Aorta (tissue), 5 donors: ENCODE data around the gene LCA5L. TPM values are rescaled to one million over a fixed set of nuclear protein-coding genes. Genes with fewer than 3 reads are reported as not detected.
"Not testable (repeated sequence)": the region's sequence is repeated elsewhere in the genome, so short reads cannot be mapped to it uniquely, and the experiment has no call there.

Experiments
- ATAC-seq: fragments of 200-7000 bp; cut with Tn5 transposase; one replicate; pipeline ENCODE4 v1.9.1; 2022; ENCODE audit warnings: moderate library complexity; ENCODE audit not compliant: low FRiP score
- DNase-seq, 2 donors: peaks; one replicate each; pipeline ENCODE4 v3.0.0-alpha.2; 2020
- H3K27ac ChIP-seq, 2 donors: one replicate each; pipeline ENCODE4 v1.5.1; 2013; ENCODE audit warnings: low read length in 2 of 2, mild to moderate bottlenecking in 2 of 2, moderate library complexity in 2 of 2, control low read depth in 1 of 2, inconsistent platforms in 1 of 2, low read depth in 1 of 2
- H3K27me3 ChIP-seq, 2 donors: one replicate each; pipeline ENCODE4 v1.6.1; 2013; ENCODE audit warnings: control low read depth in 1 of 2, low read length in 1 of 2, mild to moderate bottlenecking in 1 of 2, moderate library complexity in 1 of 2; ENCODE audit not compliant: insufficient read depth in 2 of 2, control insufficient read depth in 1 of 2
- H3K36me3 ChIP-seq, 2 donors: one replicate each; pipeline ENCODE4 v1.6.1; 2013; ENCODE audit warnings: control low read depth in 1 of 2, low read length in 1 of 2, mild to moderate bottlenecking in 1 of 2; ENCODE audit not compliant: insufficient read depth in 2 of 2, control insufficient read depth in 1 of 2
- H3K4me1 ChIP-seq, 2 donors: one replicate each; pipeline ENCODE4 v1.6.1; 2013; ENCODE audit warnings: low read length in 2 of 2, control low read depth in 1 of 2, mild to moderate bottlenecking in 1 of 2, moderate library complexity in 1 of 2; ENCODE audit not compliant: insufficient read depth in 2 of 2, control insufficient read depth in 1 of 2
- H3K4me3 ChIP-seq, 2 donors: one replicate each; pipeline ENCODE4 v1.5.1; 2013; ENCODE audit warnings: low read length in 2 of 2, control low read depth in 1 of 2, mild to moderate bottlenecking in 1 of 2
- H3K9me3 ChIP-seq: one replicate; pipeline ENCODE4 v1.6.1; 2013; ENCODE audit warnings: mild to moderate bottlenecking, low read length; ENCODE audit not compliant: control insufficient read depth
- WGBS, 2 donors: extraction: QIAGEN DNeasy Blood & Tissue Kit; methylation state at CpG; one replicate each; pipeline ENCODE4 v1.1.7; 2013; 5-methylcytosine and 5-hydroxymethylcytosine counted together
- intact Hi-C, 2 donors: fragments of 100-400 bp; cut with DNase I; formaldehyde crosslinking; loops; one replicate each; pipeline versions ENCODE4 v1.14.2 to v1.15.0; 2022
- polyA plus RNA-seq, 2 donors: library from polyadenylated mRNA; stranded (reverse); fragments of 200-250 nt; gene quantifications; one replicate each; pipeline ENCODE4 v1.2.3, GENCODE V29; 2013
- total RNA-seq, 2 donors: library from RNA; stranded (reverse); fragmentation: NEBNext Ultra II Directional; extraction: Animal tissue kit (Norgen Biotek cat#: 25700); gene quantifications; one replicate each; pipeline ENCODE4 v1.2.1, GENCODE V29; 2021
- donor health status: healthy with polysubstance abuse.
- donor health status: Bipolar disorder and iron deficiency.
- donor health status: DM: no; HTN: no; CAD: no.
- donor health status: DM: no; HTN: no; CAD: no.
- donor health status: DM: yes; HTN: yes; CAD: no.

The LCA5L gene
- total and polyA plus RNA-seq, 4 donors, result 0.39 to 3.4 (median 2.2) TPM

DNA sequence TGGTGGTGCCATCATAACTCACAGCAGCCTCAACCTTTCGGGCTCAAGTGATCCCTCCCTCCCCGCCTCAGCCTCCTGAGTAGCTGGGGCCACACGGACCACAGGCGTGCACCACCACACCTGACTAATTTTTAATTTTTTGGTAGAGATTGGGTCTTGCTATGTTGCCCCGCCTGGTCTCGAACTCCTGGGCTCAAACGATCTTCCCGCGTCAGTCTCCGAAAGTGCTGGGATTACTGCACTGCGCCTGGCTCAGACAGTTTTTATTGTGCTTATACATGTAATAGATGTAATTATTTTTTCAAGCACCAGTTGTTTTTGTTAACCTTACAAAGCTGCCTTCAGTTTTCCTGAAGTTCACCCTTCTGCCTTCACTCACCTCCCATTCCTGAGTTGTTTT lies 58.7 kb downstream of the LCA5L start:
- intact Hi-C loops, result loop anchor here (5.0 kb wide), 3 partner anchors 35 to 75 kb away; partner anchors contain the start of genes BRWD1 (in 1 of the 2) and LCA5L (in 1 of the 2)
- DNase-seq (no peak), ATAC-seq (no peak)
- 92 to 94% methylated on average over 11 of the region's 11 CpGs for WGBS, 2 donors
- H3K27me3 ChIP-seq, result no peaks in the 10 kb centered on the region
- no peak overlapping the region for H3K4me3 ChIP-seq
- H3K4me1 ChIP-seq, result no peaks in the 10 kb centered on the region
- peaks cover under 1 to 2% of the 10 kb centered on the region in 2 donors for H3K36me3 ChIP-seq
- H3K9me3 ChIP-seq, result no peaks in the 10 kb centered on the region
- no peak overlapping the region for H3K27ac ChIP-seq

DNA sequence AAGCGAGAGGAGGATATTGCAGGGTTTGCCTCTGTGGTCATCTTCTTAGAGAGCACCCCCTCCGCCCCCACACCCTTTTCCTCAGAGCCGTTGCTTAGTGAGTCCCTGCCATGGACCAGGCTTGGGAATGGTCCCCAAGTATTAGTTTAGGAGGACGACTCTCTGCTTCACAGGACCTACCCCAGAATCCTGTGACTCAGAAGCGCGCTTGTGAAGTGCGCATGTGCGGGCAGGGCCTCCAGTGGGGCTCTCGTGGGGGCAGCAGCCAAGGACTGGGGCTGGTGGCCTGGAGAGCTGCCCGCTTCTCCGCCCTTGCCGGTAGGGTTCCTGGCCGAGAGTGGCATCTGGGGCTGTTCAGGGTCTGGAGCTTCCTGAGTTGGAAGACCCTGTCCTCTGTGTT lies 59.4 kb downstream of the LCA5L start:
- Histone ChIP-seq H3K36me3 (no peaks in the 10 kb centered on the region), H3K4me1 (no peaks in the 10 kb centered on the region), H3K27ac (peak overlapping the region in 1 of 2 donors; percentile 6), H3K4me3 (no peak overlapping the region), H3K9me3 (no peaks in the 10 kb centered on the region), H3K27me3 (no peaks in the 10 kb centered on the region)
- intact Hi-C loops, result loop anchor here (5.0 kb wide), 3 partner anchors 34 to 74 kb away; partner anchors contain the start of genes BRWD1 (in 1 of the 2) and LCA5L (in 1 of the 2)
- WGBS, 2 donors, result 61 to 64% methylated on average over 13 of the region's 13 CpGs
- DNase-seq (peak in 1 of 2 donors; percentile 59), ATAC-seq (peak; percentile 6)

DNA sequence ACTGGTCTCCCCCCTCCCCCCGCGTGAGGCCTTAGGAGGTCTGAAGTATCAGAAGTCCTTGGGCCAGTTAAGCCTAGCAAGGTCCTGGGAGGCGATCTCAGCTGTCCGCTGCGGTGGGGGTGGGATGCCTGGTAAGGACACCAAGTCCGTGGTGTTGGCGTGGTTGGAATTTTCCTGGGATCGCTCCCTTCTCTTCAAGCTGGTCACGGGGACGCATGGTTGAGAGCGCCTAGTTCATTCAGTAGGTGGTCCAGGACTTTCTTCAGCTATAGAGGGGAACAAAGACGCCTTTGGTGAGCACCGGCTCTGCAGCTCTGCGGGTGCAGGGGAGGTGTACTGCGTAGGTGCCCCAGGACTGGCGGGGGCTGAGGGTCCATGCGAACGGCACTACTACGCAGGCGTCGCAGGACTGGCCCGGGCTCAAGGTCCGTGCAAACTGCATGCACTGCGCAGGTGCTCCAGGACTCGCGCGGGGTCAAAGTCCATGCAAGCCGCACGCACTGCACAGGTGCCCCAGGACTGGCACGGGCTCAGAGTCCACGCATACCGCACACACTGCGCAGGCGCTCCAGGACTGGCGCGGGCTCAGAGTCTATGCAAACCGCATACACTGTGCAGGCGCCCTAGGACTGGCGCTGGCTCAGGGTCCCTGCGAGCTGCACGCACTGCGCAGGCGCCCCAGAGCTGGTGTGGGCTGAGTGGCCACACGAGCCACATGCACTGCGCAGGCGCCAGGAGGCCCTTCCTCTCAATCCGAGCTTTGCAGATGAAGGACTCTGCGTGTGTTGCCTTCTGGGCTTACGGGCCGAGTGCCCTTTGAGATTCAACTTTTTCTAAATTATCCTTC lies 60.1 kb downstream of the LCA5L start:
- WGBS, 2 donors, result 57 to 63% methylated on average over 50 of the region's 50 CpGs
- Histone ChIP-seq H3K27me3 (no peaks in the 10 kb centered on the region), H3K36me3 (no peaks in the 10 kb centered on the region), H3K4me3 (no peak overlapping the region), H3K27ac (peak overlapping the region in 1 of 2 donors; percentile 3), H3K9me3 (no peaks in the 10 kb centered on the region), H3K4me1 (no peaks in the 10 kb centered on the region)
- intact Hi-C loops, result loop anchor here (5.0 kb wide), 3 partner anchors 33 to 73 kb away; partner anchors contain the start of genes BRWD1 (in 1 of the 2) and LCA5L (in 1 of the 2)
- DNase-seq, result peak; percentile 90 to 91
- ATAC-seq, result peak; percentile 78

DNA sequence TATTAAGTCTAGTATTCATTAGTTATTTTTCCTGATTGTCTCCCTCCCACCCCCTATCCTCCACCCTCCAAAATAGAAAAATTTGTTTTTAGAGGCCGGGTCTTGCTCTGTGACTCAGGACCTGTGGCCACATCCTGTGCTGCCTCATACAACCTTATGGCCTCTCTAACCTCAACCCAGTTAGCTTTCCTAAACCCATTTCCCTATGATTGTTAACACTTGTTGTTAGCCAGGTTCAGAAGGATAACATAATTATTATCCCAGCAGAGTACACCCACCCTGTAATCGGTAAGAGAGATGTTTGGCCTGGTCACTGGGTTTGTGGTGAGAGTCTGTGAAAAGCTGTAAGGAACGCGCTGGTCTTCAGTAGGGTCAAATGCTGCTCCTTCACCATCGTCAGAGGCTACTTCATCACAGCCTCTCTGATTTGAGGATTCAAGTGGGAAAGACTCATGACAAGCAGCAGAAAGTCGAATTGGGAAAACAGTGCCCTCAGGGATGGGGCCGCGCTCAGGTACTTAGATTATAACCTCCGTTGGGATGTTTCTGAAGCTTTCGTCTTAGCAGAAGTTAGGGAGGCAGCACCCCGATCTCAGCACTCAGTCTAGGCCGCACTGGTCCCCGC lies 60.8 kb downstream of the LCA5L start:
- H3K27me3 ChIP-seq, result no peaks in the 10 kb centered on the region
- no peaks in the 10 kb centered on the region for H3K4me1 ChIP-seq

DNA sequence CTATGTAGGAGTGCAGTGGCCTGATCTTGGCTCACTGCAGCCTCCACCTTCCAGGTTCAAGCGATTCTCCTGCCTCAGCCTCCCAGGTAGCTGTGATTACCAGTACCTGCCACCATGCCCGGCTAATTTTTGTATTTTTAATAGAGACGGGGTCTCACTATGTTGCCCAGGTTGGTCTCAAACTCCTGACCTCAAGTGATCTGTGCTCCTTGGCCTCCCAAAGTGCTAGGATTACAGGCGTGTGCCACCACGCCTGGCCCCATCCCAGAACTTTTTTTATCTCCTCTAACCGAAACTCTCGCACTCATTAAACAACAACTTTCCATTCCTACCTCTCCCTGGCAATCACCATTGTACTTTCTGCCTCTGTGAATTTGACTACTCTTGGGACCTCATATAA lies 63.5 kb downstream of the LCA5L start:
- H3K9me3 ChIP-seq, ATAC-seq, H3K36me3 ChIP-seq, H3K4me3 ChIP-seq, intact Hi-C loops, DNase-seq, H3K27ac ChIP-seq, H3K4me1 ChIP-seq, H3K27me3 ChIP-seq: not testable (repeated sequence)
- WGBS, 2 donors, result 93 to 94% methylated on average over 7 of the region's 7 CpGs

More for the DNA sequence above, 60.8 kb downstream of the LCA5L start:
- Histone ChIP-seq H3K4me3 (no peak overlapping the region), H3K36me3 (no peaks in the 10 kb centered on the region), H3K27ac (peak overlapping the region in 1 of 2 donors; percentile 3), H3K9me3 (no peaks in the 10 kb centered on the region)
- 86 to 90% methylated on average over 13 of the region's 13 CpGs for WGBS, 2 donors
- no peak for ATAC-seq
- intact Hi-C loops, result loop anchor here (5.0 kb wide), 3 partner anchors 32 to 72 kb away; partner anchors contain the start of genes BRWD1 (in 1 of the 2) and LCA5L (in 1 of the 2)
- no peak for DNase-seq

DNA sequence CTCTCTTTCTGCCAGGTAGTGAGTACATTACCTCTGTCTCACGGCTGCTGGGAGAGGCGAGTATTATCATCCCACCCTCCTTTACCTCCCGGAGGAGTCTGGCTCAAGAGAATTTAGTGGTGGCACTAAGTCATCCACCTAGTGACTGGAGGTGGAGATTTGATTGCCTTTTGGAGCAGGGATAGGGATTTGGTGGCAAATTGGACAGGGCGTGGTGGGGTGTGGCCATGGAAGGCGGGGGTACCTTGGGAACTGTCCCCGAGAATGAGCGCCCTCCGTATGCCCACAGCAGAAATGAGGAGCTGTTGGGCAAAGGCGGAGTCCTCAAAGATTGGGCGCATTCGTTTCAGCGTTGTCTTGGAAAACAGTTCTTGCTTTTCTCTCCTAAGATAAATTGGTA lies 64.6 kb downstream of the LCA5L start:
- Histone ChIP-seq H3K27ac (peak overlapping the region in 1 of 2 donors; percentile 85), H3K4me3 (peak overlapping the region; percentile 51 to 99), H3K27me3 (no peaks in the 10 kb centered on the region), H3K4me1 (no peaks in the 10 kb centered on the region), H3K36me3 (no peaks in the 10 kb centered on the region), H3K9me3 (no peaks in the 10 kb centered on the region)
- DNase-seq (no peak), ATAC-seq (peak; percentile 1)
- WGBS, 2 donors, result 13% methylated on average over 12 of the region's 12 CpGs
- intact Hi-C loops, result loop anchor here in 1 of 2 donors (2.0 kb wide), 1 partner anchor 32 kb away; the partner anchor contains the start of gene HMGN1

DNA sequence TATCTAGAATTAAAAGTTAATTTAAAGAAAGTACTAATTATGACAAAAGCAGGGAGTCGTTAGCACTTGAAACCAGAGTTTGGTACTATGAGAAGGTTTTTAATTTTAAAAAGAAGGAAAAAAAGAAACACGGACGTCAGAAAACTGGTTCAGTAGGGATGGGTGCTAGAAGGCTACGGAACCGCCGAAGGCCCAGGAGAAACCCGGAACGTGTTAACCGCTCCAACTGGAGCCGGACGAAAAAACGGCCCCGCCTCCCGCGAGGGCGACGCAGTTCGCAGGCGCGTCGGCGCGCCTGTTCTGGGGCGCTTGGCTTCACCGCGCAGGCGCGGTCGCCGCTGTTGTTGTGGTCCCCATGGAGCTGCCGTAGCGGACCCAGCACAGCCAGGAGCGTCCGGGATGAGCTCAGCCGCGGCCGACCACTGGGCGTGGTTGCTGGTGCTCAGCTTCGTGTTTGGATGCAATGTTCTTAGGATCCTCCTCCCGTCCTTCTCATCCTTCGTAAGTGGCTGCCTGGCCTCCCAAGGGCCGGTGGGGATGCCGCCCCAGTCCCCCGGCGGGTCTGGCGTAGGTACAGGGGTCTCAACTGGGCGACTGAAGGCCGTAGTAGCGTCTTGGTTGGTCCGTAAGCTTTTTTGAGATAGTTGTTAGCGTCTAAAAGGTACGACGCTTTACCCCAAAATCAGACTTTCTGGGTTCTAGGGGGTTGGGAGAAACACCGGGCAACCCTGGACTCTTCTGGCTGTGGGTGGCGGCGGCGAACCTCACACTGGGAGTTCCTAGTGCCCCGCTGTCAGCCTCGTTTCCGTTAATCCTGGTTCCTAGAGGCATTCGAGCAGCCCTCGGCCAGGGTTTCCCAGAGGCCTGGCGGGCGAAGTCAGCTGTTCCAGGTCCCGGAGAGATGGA lies 65.3 kb downstream of the LCA5L start:
- intact Hi-C loops, result loop anchor here in 1 of 2 donors (2.0 kb wide), 1 partner anchor 31 kb away; the partner anchor contains the start of gene HMGN1
- H3K4me1 ChIP-seq, result no peaks in the 10 kb centered on the region
- H3K4me3 ChIP-seq, result peak overlapping the region; percentile 51 to 99
- H3K36me3 ChIP-seq, result no peaks in the 10 kb centered on the region
- ATAC-seq, result peak; percentile 98
- H3K27me3 ChIP-seq, result no peaks in the 10 kb centered on the region
- H3K9me3 ChIP-seq, result no peaks in the 10 kb centered on the region
- WGBS, 2 donors, result 0% methylated on average over 64 to 65 of the region's 65 CpGs
- peak overlapping the region in 1 of 2 donors; percentile 99 for H3K27ac ChIP-seq
- peak; percentile 98 to 99 for DNase-seq
